DMS114 treated with DMSO at 0.1 percent for 48 hours (cell line): Measurements from ENCODE around the gene ACCSL.
A peak's percentile ranks its signal among the peaks of the same experiment; 100 is the strongest.

Source experiments
- DNase-seq: peaks from one replicate; lab custom pipeline; 2025; ENCODE audit not compliant: unreplicated experiment; lab: John Stamatoyannopoulos, UW

ACCSL gene

GRCh38 chr11:44095506-44096359 is 48.0 kb downstream of the ACCSL start, which contains the start of gene EXT2:
Gene EXT2, plus strand, starts transcription at chr11:44095678. Its CDS starts 12,035 bp downstream, at chr11:44107713.
- DNase-seq = peak; percentile 35

GRCh38 chr11:44096360-44097185 is 48.8 kb downstream of the ACCSL start:
- no peak for DNase-seq

- no peak for DNase-seq
Measured at GRCh38 chr11:44097821-44098220, 50.0 kb downstream of the ACCSL start.

GRCh38 chr11:44101098-44101497 is 53.3 kb downstream of the ACCSL start:
- no peak for DNase-seq

GRCh38 chr11:44104481-44105294 is 56.9 kb downstream of the ACCSL start:
- DNase-seq = no peak

GRCh38 chr11:44108260-44108659 is 60.5 kb downstream of the ACCSL start:
- DNase-seq = no peak
